ENCODE measurements around the gene ATP8A1. TPM values are rescaled to one million over a fixed set of nuclear protein-coding genes. Genes with fewer than 3 reads are reported as not detected.

ATP8A1 gene
- total RNA-seq, 1 experiment from 2014 or later = 14.3 TPM

DNA sequence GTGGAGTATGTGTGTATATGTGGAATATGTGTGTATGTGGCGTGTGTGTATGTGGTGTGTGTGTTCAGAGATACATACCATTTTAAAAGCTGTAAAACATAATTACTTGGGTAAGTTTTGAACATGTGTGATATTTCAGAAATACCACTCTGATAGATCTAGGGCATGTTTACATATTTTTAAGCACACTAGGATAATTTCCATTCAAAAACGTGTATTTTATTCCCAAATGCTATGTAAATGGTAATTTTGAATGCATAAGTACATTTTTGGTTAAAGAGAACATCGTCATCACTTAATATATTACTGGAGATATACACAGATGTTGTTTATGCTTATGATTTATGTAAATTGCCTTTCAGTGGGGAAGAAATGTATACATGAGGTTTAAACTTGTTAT lies 294.3 kb downstream of the ATP8A1 start:
- ChIA-PET CTCF (no interaction called here), POLR2A (no interaction called here)
- Mint-ChIP-seq H3K4me3 (no peak overlapping the region), H3K36me3 (no peaks in the 10 kb centered on the region), H3K27ac (no peak overlapping the region), H3K9me3 (peaks cover 7% of the 10 kb centered on the region), H3K4me1 (no peaks in the 10 kb centered on the region), H3K27me3 (ENCODE audit: low read depth) (no peaks in the 10 kb centered on the region; the same call in 1 of the 2 replicates)
- no peak for DNase-seq (ENCODE audit: low spot score)
- TF ChIP-seq JAZF1 (CRISPR knock-in tag; IDR thresholded peaks at IDR 0.05) = no peak
- TF ChIP-seq MYBL2 (CRISPR knock-in tag; IDR thresholded peaks at IDR 0.05) = no peak
- no peak for TF ChIP-seq ZBTB21 (CRISPR knock-in tag; IDR thresholded peaks at IDR 0.05; ENCODE audit: borderline replicate concordance)
- no peak for TF ChIP-seq ELF4 (CRISPR knock-in tag; IDR thresholded peaks at IDR 0.05; ENCODE audit: low read depth)
- TF ChIP-seq NR3C1 (CRISPR knock-in tag; conservative IDR thresholded peaks at IDR 0.05; ENCODE audit: low read depth) = no peak
- TF ChIP-seq, protein P1, sequence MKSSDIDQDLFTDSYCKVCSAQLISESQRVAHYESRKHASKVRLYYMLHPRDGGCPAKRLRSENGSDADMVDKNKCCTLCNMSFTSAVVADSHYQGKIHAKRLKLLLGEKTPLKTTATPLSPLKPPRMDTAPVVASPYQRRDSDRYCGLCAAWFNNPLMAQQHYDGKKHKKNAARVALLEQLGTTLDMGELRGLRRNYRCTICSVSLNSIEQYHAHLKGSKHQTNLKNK (CRISPR knock-in tag; IDR thresholded peaks at IDR 0.05) = no peak
- TF ChIP-seq ZNF281 (CRISPR knock-in tag; IDR thresholded peaks at IDR 0.05) = no peak
- no peak for ATAC-seq

DNA sequence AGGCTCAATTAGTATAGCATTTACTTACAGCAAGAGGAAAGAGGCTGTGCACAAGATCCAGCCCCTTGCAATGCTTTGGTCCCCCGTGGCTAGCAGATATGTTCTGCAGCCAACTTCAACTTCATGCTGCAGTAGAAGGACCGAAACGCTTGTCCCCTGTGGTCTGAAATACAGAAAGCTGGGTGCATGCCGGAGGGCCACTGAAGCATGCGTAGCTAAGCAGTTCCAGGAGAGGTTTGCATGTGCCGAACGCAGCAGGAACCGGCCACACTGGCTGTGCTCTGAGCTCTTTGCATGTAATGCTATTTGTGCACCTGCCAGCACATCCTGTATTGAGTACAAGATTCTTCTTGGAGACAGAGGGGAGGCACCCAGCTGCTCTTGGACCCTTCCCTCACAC lies 295.4 kb downstream of the ATP8A1 start:
- no peaks in the 10 kb centered on the region for H3K36me3 Mint-ChIP-seq
- POLR2A ChIA-PET = no interaction called here
- H3K9me3 Mint-ChIP-seq = peaks cover 7% of the 10 kb centered on the region

DNA sequence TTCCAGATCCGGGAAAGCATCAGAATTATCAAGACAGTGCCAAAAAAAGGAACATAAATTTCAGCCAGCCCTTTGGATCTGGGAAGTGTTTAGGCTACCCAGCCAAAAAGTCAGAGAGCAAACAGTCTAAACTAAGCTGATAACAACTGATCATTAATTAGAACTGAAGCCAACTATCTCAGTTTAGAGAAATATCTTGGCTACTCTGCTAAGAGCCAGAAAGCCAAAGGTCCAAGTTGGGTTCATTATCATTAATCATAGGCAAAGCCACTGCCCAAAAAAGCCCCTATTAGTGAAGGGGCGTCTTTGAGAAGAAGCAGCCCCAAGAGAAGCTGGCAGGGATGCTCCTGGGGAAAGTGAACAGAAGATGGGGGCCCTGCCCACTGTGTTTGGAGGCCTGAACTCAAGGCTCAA lies 296.6 kb downstream of the ATP8A1 start:
- H3K4me1 Mint-ChIP-seq = peaks cover 14% of the 10 kb centered on the region
- H3K27ac Mint-ChIP-seq = no peak overlapping the region
- TF ChIP-seq EMX1 (CRISPR knock-in tag; IDR thresholded peaks at IDR 0.05) (no peak), RELA (CRISPR knock-in tag; IDR thresholded peaks at IDR 0.05; ENCODE audit: borderline replicate concordance) (no peak), CREM (CRISPR knock-in tag; IDR thresholded peaks at IDR 0.05) (no peak), OVOL2 (CRISPR knock-in tag; IDR thresholded peaks at IDR 0.05; ENCODE audit: borderline replicate concordance) (no peak), ERG (CRISPR knock-in tag; IDR thresholded peaks at IDR 0.05) (no peak), NFE2L1 (CRISPR knock-in tag; IDR thresholded peaks at IDR 0.05) (no peak)
- TF ChIP-seq, protein P1 (CRISPR knock-in tag; IDR thresholded peaks at IDR 0.05) = no peak
- TF ChIP-seq, protein P2, sequence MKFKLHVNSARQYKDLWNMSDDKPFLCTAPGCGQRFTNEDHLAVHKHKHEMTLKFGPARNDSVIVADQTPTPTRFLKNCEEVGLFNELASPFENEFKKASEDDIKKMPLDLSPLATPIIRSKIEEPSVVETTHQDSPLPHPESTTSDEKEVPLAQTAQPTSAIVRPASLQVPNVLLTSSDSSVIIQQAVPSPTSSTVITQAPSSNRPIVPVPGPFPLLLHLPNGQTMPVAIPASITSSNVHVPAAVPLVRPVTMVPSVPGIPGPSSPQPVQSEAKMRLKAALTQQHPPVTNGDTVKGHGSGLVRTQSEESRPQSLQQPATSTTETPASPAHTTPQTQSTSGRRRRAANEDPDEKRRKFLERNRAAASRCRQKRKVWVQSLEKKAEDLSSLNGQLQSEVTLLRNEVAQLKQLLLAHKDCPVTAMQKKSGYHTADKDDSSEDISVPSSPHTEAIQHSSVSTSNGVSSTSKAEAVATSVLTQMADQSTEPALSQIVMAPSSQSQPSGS (CRISPR knock-in tag; IDR thresholded peaks at IDR 0.05; ENCODE audit: borderline replicate concordance, low read depth) = no peak
- ChIA-PET POLR2A (no interaction called here), CTCF (interaction anchor here (1.6 kb wide), 1 partner anchor 11 kb away, joined by 6 read pairs; no protein-coding TSS in a partner anchor)
- H3K27me3 Mint-ChIP-seq (ENCODE audit: low read depth) = no peaks in the 10 kb centered on the region; the same call in 1 of the 2 replicates
- no peaks in the 10 kb centered on the region for H3K36me3 Mint-ChIP-seq
- no peak overlapping the region for H3K4me3 Mint-ChIP-seq
- no peak for ATAC-seq
- H3K9me3 Mint-ChIP-seq = peaks cover 7% of the 10 kb centered on the region
- no peak for DNase-seq (ENCODE audit: low spot score)

More for the DNA sequence above, 295.4 kb downstream of the ATP8A1 start:
- TF ChIP-seq ATF3 (CRISPR knock-in tag; conservative IDR thresholded peaks at IDR 0.05) (no peak), PREB (CRISPR knock-in tag; IDR thresholded peaks at IDR 0.05; ENCODE audit: borderline replicate concordance) (no peak), ZNF219 (CRISPR knock-in tag; IDR thresholded peaks at IDR 0.05; ENCODE audit: borderline replicate concordance) (no peak)
- no peak overlapping the region for H3K4me3 Mint-ChIP-seq
- H3K27me3 Mint-ChIP-seq (ENCODE audit: low read depth) = no peaks in the 10 kb centered on the region; the same call in 1 of the 2 replicates
- CTCF ChIA-PET = no interaction called here
- ATAC-seq (no peak), DNase-seq (ENCODE audit: low spot score) (no peak)
- H3K27ac Mint-ChIP-seq = no peak overlapping the region
- peaks cover 5% of the 10 kb centered on the region for H3K4me1 Mint-ChIP-seq
